Osteoblast (primary cell): ENCODE measurements around the gene EPHA6. TPM values are rescaled to one million over a fixed set of nuclear protein-coding genes. Genes with fewer than 3 reads are reported as not detected.

Experiments used
- DNase-seq: peaks from one replicate; pipeline ENCODE4 v3.0.0; 2011; ENCODE audit warnings: low spot score, mixed read lengths; ENCODE audit not compliant: insufficient read length; ENCODE audit errors: missing footprints
- H2AFZ ChIP-seq: 2 replicates; pipeline ENCODE4 v1.6.0; 2011; ENCODE audit warnings: mild to moderate bottlenecking, low read length
- H3K27ac ChIP-seq: 2 replicates; pipeline ENCODE4 v1.5.1; 2011; ENCODE audit warnings: mild to moderate bottlenecking, low read depth, low read length, moderate library complexity
- H3K27me3 ChIP-seq: 2 replicates; pipeline ENCODE4 v1.6.0; 2012; ENCODE audit warnings: mild to moderate bottlenecking, control low read depth, inconsistent platforms, low read length, moderate library complexity; ENCODE audit not compliant: insufficient read depth
- H3K36me3 ChIP-seq: 2 replicates; pipeline ENCODE4 v1.5.1; 2011; ENCODE audit warnings: mild to moderate bottlenecking, low read length, control low read depth, moderate library complexity; ENCODE audit not compliant: insufficient read depth
- H3K4me1 ChIP-seq: 2 replicates; pipeline ENCODE4 v1.5.1; 2011; ENCODE audit warnings: mild to moderate bottlenecking, low read length, control low read depth, moderate library complexity; ENCODE audit not compliant: insufficient read depth
- H3K4me2 ChIP-seq: 2 replicates; pipeline ENCODE4 v1.6.0; 2011; ENCODE audit warnings: mild to moderate bottlenecking, low read length; ENCODE audit not compliant: insufficient read depth
- H3K4me3 ChIP-seq: fragments of 200-600 bp; sonication (generic); 3 replicates; pipeline ENCODE4 v1.5.1; 2012; ENCODE audit warnings: mild to moderate bottlenecking, low read length, inconsistent platforms; ENCODE audit not compliant: insufficient read depth
- H3K79me2 ChIP-seq: 2 replicates; pipeline ENCODE4 v1.6.0; 2012; ENCODE audit warnings: mild to moderate bottlenecking, low read length, control low read depth, inconsistent platforms; ENCODE audit not compliant: insufficient read depth
- H3K9me3 ChIP-seq: 2 replicates; pipeline ENCODE4 v1.5.1; 2011; ENCODE audit warnings: low read depth, low read length, control low read depth
- H4K20me1 ChIP-seq: 2 replicates; pipeline ENCODE4 v1.6.0; 2012; ENCODE audit warnings: mild to moderate bottlenecking, low read length, control low read depth; ENCODE audit not compliant: insufficient read depth
- CTCF ChIP-seq: IDR thresholded peaks from 2 replicates; pipeline ENCODE4 v1.5.1; 2011; ENCODE audit warnings: mild to moderate bottlenecking, low read depth, low read length, moderate library complexity; ENCODE audit errors: extremely low read depth
- total RNA-seq: library from RNA; depleted of rRNA; stranded (reverse); fragments of >200 nt; gene quantifications from 2 replicates; pipeline ENCODE4 v1.2.3, GENCODE V29; 2012

Gene EPHA6
- total RNA-seq, 1 donor, result not detected

GRCh38 chr3:97485206-97485605, 670.8 kb downstream of the EPHA6 start:
- DNase-seq, result no peak
- no peaks in the 10 kb centered on the region for H3K4me1 ChIP-seq
- no peak overlapping the region for H3K4me2 ChIP-seq
- H3K27me3 ChIP-seq, result no peaks in the 10 kb centered on the region
- no peaks in the 10 kb centered on the region for H3K79me2 ChIP-seq
- peaks cover 4% of the 10 kb centered on the region for H3K9me3 ChIP-seq
- H3K27ac ChIP-seq, result no peak overlapping the region
- no peak overlapping the region for H2AFZ ChIP-seq
- TF ChIP-seq CTCF, result no peak
- no peak overlapping the region for H3K4me3 ChIP-seq
- no peaks in the 10 kb centered on the region for H4K20me1 ChIP-seq
- no peaks in the 10 kb centered on the region for H3K36me3 ChIP-seq

GRCh38 chr3:97487587-97487986, 673.2 kb downstream of the EPHA6 start:
- peaks cover 6% of the 10 kb centered on the region for H3K9me3 ChIP-seq
- no peaks in the 10 kb centered on the region for H3K36me3 ChIP-seq
- no peaks in the 10 kb centered on the region for H3K27me3 ChIP-seq
- no peaks in the 10 kb centered on the region for H4K20me1 ChIP-seq
- H3K79me2 ChIP-seq, result no peaks in the 10 kb centered on the region
- no peaks in the 10 kb centered on the region for H3K4me1 ChIP-seq
- H3K27ac ChIP-seq, result no peak overlapping the region
- TF ChIP-seq CTCF, result no peak
- no peak for DNase-seq
- H3K4me2 ChIP-seq, result no peak overlapping the region
- no peak overlapping the region for H2AFZ ChIP-seq
- no peak overlapping the region for H3K4me3 ChIP-seq

- Histone ChIP-seq H3K4me3 (no peak overlapping the region), H3K4me2 (no peak overlapping the region)
- DNase-seq, result no peak
Measured at GRCh38 chr3:97488741-97489140, 674.3 kb downstream of the EPHA6 start.

GRCh38 chr3:97495896-97496295, 681.5 kb downstream of the EPHA6 start:
- peaks cover 2% of the 10 kb centered on the region for H3K9me3 ChIP-seq
- TF ChIP-seq CTCF, result no peak
- no peaks in the 10 kb centered on the region for H3K27me3 ChIP-seq
- no peak overlapping the region for H2AFZ ChIP-seq
- no peaks in the 10 kb centered on the region for H3K36me3 ChIP-seq
- no peak overlapping the region for H3K27ac ChIP-seq
- no peak for DNase-seq
- H3K4me3 ChIP-seq, result no peak overlapping the region
- H4K20me1 ChIP-seq, result no peaks in the 10 kb centered on the region
- no peaks in the 10 kb centered on the region for H3K4me1 ChIP-seq
- H3K79me2 ChIP-seq, result no peaks in the 10 kb centered on the region
- H3K4me2 ChIP-seq, result no peak overlapping the region

More at GRCh38 chr3:97488741-97489140, 674.3 kb downstream of the EPHA6 start:
- H3K27ac ChIP-seq, result no peak overlapping the region
- no peaks in the 10 kb centered on the region for H3K4me1 ChIP-seq
- H4K20me1 ChIP-seq, result no peaks in the 10 kb centered on the region
- H3K36me3 ChIP-seq, result no peaks in the 10 kb centered on the region
- no peak overlapping the region for H2AFZ ChIP-seq
- TF ChIP-seq CTCF, result no peak
- H3K79me2 ChIP-seq, result no peaks in the 10 kb centered on the region
- H3K9me3 ChIP-seq, result peaks cover 6% of the 10 kb centered on the region
- no peaks in the 10 kb centered on the region for H3K27me3 ChIP-seq
